GM15510 (cell line): Measurements from ENCODE around the gene TCF15.

Experiments used
- POLR2A ChIP-seq: IDR thresholded peaks from 3 replicates; pipeline ENCODE4 v1.6.1; 2011; ENCODE audit warnings: borderline replicate concordance; ENCODE audit not compliant: insufficient read length; ENCODE audit errors: extremely low read depth

Gene TCF15

DNA sequence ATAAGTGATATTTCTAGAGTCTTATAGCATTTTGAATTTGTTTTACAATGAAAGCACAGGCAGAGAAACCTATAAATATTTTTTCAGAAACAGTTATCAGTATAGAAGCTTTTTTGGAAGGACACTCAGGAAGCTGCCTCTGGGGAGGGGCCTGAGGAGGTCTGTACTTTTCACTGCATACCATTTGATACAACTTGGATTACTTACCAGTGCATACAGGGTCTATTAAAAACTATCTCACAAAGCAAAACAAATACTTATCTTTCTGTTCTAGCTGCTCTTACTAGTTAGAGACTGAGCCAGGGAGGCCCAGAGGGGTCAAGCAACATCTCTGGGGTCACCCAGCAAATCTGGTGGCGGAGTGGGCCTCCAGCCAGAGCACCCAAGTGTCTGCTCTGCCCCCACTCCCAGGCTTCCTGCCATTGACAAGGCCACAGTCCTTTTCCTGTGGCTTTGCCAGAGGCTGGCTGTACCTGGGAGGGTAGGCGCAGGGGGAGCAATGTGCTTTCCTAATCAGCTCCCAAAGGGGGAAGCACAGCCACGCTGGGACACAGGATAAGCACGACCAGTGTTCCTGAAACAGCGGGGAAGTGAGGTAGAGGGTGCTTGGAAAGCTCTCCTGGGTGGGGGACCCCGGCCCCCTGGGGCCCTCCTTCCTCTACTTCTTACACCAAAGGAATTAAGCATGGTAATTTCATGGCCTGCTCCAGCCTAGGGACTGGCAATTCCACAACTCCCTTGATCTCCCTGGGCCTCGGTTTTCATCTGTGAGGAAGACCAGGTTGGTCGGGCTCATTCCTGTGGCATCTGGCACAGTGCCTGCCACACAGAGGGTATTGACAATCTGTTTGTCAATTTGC is 7.8 kb downstream of the TCF15 start:
- TF ChIP-seq POLR2A = no peak

DNA sequence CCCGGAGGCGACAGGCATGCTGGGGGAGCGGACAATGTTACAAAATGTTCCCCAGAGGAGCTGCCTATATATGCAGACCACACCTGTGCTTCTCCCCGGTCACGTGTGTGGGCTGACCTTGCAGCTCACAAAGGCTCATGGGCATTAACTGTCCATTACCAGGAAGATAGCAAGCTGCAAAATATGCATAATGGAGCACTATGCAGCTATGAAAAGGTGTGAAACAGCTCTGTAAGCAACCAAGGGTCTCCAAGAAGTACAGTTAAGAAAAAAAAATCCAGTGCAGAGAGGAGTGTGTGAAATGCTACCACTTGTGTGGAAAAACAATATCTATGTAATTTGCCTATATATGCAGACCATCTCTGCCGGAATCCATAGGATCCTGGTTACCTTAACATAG is 9.4 kb downstream of the TCF15 start:
- TF ChIP-seq POLR2A = no peak

DNA sequence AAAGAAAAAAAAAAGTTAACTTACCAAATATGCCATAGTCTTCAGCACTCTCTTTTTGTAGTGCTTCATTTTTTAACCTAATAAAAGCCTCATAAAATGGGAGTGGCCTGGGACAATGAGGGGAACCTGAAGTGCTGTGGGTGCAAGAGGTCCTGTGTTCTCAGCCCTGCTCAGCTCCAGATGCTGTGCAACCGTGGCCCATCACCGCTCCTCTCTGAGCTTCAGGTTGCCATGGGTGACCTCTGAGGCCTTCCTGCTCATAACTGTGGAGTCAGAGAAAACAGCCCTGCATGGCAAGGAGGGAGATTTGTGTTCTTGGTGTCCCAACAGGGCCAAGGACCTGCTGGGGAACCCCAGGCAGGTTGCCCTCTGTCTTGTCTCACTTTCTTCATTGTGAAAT is 10.0 kb downstream of the TCF15 start:
- TF ChIP-seq POLR2A = no peak

DNA sequence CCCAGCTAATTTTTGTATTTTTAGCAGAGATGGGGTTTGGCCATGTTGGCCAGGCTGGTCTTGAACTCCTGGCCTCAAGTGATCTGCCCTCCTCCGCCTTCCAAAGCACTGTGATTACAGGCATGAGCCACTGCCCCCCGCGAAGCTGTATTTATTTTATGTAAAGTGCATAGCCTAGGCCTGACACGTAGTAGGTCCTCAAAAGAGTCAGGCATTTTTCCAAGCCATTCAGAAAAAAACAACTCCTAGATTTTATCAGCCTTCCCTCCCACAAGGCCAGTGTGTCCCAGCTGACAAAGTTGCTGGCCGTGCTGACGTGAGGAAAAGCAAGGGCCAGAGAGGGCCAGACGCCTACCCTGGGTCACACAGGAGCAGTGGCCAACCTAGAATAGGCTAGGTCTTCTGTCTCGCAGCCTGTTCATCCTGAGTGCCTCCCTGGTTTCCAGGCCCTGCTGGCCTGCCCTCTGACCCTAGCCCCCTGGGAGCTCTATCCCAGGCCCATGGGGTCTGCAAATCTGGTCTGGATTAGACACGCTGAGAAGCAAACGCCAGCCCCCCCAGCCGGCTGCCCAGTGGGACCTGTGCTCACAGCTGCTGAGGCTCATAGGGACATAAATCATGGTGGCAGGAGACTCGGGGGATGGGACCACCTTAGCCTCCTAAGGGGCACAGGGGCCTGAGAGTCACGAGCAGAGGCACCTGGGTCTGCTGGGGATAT is 11.8 kb downstream of the TCF15 start:
- no peak for TF ChIP-seq POLR2A

DNA sequence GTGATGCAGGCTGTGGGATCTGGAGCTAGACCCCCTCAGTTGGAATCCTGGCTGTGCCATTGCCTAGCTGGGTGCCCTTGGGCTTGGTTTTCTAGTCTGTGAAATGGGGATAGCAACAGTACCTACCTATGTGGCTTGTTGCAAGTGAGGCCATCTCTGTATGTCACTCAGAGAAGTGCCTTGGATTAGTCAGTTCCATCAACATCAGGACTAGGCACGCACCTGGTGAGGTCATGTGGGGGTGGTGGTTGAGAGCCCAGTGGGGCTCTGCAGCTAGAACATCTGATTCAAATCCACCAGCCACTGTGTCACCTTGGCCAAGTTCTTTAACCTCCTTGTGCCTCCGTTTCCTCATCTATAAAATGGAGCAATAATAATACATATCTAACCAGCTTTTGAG is 12.5 kb downstream of the TCF15 start:
- TF ChIP-seq POLR2A = no peak

DNA sequence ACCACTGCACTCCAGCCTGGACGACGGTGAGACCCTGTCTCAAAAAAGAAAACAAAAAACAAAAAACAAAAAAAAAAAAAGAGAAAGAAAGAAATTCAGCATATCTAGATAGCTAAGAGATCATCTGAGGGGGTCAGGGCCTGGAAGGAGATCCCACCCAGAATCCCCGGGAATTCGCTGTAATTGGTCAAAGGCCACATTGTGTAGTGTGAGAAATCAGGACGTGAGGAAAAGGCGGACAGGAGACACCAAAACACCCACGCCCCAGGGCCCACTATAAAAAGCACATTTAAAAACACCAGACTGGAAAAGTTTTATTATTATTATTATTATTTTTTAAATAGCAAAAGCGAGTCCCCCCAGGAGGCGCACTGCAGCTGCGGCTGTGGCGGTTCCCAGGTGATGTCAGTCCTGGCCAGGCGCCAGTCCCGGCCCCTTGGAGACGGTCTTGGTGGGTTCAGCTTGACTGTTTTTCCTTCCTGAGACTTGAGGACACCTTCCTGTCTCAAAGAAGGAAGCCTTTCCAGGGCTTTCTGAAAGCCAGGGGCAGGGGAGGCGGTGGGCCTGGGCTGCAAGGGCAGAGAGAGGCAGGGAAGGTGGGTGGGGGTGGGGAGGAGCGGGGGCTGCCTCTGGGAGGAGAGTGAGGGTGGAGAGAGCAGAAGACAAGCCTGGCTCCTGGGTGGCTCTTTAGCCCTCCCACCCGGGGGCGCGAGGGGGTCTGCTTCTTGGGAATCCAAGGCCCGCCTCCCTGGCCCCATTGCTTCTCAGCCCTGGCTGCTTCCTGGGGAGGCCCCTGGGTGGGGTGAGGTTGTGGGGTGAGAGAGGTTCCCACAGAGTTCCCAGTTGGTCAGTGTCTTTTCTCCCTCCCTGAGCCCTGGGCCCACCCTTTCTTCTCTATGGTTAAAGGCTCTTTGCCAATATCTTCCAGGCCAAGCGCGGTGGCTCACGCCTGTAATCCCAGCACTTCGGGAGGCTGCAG is 14.5 kb downstream of the TCF15 start:
- TF ChIP-seq POLR2A = no peak

DNA sequence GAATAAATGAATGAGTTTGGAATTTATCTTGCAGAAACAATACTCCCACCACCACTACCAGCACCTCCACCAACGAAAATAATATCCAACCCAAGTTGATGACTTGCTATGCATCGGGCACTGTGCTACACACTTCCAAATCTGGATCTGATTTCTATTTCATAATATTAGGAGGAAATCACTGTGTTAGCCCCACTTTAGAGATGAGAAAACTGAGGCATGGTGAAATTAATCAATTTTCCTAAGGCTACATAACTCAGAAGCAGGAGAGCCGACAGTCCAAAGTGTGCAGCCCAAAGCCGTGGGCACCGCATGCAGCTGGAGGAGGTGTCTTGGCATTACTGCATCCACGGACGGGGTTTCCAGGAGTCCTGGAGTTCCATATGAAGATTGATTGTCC is 17.6 kb downstream of the TCF15 start:
- TF ChIP-seq POLR2A = no peak

DNA sequence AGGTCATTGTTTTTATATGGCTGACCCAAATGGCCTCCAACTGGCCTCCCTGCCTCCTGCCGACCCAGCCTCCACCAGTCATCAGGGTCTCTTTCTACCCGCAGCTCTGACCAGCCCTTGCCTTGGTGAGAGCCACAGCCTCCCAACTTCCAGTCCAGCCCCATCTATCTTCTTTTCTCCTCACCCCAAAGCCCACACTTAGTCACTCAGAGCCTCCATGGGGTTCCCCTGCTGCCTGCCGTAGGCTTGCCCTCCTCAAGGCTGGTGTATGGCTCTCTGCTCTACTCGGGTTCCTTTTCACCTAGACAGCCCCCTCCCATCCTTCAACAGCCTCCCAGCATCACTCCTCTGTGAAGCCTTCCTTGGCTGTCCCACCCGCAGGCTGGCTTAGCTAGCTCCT is 18.2 kb downstream of the TCF15 start:
- no peak for TF ChIP-seq POLR2A

DNA sequence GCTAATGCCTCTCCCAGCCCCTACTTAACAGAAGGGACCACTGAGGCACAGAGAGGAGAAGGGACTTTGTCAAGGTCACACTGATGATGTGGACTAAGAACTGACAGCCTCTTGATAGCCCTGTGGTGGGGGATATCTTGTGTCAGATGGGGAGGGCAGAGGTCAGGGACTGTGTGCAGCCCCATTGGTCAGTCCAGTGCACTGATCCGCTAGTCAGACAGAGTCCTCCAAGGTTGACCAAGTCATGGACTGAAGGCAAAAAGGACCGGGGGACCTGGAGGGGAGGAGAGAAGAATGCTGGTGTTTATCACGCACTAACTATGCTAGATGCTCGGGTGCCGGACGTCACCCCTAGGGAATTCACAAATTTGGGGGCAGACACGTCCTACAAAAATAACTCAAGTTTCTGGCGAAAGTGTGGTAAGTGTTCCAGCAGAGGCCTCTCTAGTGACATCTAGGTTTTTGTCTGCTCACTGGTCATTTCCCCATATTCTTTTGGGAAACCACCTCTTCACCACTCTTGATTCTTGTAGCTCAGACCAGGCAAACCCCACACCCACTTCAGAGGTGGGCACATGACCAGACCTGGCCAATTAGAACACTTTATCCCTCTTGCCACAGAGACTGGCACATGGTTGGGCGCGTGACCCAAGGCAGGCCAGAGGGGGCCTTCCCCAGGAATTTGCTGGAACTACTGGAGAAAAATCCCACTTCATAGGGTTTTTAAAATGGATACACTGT is 21.0 kb downstream of the TCF15 start:
- no peak for TF ChIP-seq POLR2A

DNA sequence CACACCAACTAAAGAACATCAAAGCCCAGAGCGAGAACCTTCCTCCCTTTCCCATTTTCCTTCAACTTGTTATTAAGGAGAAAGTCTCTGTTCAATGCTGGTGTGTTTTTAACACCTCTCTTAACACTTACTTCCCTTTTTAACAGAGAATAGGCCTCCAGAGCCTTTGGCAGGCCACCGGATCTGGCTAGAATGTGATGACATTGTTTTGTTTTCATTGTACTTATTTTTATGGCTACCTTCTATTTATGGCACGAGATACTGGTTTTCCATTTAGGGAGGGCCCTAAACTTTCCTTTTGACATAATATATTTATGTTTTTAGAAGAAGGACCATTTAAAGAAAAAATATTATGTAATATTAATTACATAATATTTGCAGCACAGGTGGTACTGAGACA is 21.6 kb downstream of the TCF15 start:
- TF ChIP-seq POLR2A = no peak

DNA sequence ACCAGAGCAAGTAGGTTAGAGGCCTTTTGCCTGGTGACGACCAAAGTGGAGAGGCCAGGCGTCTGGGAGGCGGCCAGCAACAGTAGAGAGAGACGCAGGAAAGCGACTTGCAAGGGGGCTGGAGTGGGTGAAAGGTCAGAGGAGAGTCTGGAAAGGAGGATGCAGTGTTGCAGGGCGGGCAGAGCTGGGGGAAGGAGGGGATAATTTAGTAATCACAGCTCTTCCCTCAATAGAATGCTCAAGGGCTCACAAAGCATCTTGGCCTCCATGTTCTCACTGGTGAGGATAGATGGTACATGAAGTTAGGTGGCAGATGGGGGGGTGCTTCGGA is 25.2 kb downstream of the TCF15 start:
- no peak for TF ChIP-seq POLR2A

DNA sequence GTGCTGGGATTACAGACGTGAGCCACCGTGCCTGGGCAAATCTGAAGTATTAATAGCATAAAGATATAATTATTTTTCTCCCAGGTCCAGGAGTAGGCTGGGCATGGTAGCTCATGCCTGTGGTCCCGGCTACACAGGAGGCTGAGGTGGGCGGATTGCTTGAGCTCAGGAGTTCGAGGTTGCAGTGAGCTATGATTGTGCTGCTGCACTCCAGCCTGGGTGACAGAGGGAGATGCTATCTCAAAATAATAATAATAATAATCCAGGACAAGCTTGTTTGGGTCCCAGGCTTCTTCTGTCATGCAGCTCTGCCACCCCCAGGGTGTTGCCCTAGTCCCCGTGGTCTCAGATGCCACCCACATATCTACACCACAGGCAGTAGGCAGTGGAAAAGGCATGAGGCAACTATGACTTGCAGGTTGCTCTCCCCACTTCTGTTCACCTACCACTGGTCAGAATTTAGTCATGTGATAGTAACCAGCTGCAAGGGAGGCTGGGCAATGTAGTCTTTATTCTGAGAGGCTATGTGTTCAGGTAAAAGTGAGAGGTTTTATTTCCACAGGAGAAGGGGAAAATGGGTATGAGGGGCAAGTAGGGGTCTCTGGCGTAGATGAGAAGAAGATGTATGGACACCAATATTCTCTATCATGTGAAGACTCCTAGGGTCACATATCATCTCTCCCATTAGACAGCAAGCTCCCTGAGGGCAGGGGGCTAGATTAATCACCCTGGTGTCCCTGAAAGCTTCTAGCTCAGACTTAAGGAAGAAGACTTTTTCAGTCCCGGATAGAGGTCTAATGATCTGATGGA is 25.7 kb downstream of the TCF15 start:
- TF ChIP-seq POLR2A = no peak

DNA sequence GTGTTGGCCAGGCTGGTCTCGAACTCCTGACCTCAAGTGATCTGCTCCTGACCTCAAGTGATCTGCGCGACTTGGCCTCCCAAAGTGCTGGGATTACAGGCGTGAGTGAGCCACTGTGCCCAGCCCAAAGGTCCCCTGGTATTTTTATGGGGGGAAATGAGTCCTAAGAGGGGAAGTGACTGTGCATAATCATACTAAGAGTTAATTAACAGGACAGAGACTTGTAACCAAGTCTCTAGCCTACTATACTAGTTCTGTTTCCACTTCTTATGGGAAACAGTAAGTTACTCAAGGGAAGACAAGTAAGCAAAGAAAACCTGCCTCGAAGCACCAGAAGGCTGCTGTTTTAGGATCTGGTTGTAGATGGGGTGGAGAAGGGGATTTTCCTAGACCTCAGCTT is 27.9 kb downstream of the TCF15 start:
- TF ChIP-seq POLR2A = no peak
